ENCODE data around the gene SMAP1. TPM values are rescaled to one million over a fixed set of nuclear protein-coding genes. Genes with fewer than 3 reads are reported as not detected.

The SMAP1 gene
- total RNA-seq, 1 experiment from 2014 or later, result 22.5 TPM

DNA sequence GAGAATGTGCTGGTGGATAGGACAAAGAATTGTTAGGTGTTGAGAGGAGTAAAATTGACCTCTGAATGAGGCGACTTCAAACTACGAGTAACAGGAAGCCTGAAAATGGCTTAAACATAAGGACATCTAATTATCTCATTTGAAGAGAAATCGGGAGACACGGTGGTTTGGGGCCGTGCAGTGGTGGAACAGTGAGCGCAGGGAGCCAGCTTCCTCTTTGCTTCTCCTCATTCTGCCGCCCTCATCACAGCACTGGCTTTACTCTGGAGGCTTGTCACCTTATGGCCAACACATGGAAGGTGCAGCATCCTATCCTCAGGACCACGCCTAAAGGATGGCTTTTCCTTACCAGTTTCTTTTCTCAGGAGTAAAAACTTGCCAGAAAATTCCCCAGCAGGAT is 174.9 kb downstream of the SMAP1 start:
- DNase-seq (ENCODE audit: low read depth), result no peak

DNA sequence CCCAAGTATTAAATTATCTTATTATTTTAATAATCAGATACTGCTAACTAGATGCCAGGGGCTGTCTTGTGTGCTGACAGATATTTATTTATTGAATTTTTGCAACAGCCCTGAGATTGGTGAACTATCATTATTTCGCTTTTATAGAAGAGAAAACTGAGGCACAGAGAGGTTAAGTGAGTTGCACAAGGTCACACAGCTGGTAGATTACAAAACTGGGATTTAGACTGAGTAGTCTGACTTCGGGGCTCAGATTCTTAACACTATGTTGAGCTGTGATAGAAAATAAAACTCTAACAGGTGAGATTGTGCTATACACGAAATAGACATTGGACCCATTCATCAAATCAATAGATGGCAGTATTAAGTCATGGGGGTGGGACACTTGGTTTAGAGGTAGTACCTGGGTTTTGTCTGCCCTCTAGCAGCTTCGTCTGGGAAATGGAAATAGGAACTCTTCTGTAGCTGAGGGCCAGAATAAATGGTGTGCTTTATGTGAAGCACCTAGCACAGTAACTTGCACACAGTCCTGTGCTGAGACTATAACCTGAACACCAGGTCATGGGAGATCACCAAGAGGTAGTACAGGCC is 175.7 kb downstream of the SMAP1 start:
- DNase-seq (ENCODE audit: low read depth), result no peak

DNA sequence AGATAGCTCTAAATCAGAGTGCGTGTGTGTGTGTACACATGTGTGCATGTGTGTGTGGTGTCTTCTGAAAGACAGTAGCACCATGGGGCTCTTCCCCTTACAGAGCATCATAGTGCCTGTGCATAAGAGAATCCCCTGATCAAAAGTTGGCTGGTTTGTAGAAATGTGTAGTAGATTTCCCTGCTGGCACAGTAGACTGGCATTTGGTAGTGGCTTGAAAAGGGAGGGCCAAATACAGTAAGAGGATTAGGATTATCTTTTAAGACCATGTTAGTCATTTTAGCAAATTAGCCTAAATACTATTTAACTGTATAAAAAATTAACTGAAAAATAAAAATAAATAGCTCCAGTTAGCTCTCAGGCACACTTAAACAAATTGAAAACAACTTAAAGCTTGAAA is 176.6 kb downstream of the SMAP1 start:
- no peak for DNase-seq (ENCODE audit: low read depth)

DNA sequence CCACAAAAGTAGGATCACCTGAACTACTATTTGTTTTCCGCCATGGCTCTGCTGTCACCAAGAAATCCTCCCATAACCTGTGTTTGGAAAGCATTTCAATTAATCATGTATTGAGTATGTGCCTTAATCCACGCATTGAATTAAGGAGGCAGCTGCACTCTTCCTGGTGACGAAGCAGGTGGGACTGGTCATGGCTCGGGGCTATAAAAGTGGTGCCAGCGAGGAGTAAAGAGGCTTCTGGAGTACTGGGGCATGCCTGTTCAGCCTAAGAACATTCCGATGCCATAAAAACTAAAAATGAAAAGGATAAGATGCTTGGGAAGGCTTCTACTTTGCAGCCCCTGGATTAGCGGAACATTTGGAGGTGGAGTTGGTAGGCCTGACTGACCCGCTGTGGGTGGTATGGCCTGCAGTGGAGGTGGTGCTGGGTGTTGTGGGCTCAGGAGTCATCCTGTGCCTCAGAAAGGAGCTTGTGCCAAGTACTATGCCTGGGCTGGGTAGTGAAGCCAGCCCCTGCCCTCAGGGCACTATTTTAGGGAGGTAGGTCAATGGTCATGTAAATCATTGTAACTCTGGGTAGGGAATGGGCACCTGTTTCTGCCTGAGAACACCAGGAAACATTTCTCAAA is 178.6 kb downstream of the SMAP1 start:
- DNase-seq (ENCODE audit: low read depth), result no peak

DNA sequence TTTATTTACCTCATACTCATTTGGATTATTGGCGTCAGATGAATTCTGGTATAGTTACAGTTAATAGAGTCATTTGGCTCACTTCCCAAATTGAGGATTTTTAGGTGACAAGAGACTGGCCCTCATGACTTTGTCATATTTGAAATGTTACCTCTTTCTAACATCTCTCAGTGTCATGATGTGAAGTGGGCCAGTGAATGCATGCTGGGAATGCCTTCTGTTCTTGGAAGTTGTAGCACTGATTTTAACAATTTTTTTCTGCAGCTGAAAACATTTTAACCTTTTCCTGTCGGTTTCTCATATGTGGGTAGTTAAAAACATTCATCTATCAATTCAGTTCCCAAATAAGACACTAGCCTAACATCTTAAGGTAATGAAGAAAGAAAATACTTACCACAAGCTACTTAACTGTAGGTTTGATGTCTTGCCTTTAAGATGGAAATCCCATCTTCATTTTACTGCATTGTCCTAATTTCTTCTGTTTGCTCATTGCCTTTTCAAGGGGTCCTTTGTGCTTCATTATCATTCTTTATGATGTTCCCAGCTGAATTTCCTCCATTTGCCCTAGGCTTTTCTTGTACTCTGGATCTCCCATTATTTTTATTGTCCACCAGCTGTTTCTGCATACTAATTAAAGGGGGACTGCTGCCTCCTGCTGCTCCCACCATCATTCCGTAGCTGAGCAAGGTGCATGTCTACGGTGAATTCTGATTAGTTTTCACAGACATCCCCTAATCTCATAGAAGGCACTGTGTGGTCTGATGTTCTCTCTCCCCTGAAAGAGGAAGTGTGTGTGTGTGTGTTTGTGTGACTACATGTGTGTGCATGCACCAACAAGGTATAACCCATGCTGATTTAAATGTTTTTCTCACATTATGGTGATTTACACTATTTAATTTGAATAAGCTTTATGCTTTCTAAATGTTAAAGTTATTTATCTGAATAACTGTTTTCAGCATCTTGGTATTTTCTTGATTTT is 179.7 kb downstream of the SMAP1 start:
- DNase-seq (ENCODE audit: low read depth), result no peak

DNA sequence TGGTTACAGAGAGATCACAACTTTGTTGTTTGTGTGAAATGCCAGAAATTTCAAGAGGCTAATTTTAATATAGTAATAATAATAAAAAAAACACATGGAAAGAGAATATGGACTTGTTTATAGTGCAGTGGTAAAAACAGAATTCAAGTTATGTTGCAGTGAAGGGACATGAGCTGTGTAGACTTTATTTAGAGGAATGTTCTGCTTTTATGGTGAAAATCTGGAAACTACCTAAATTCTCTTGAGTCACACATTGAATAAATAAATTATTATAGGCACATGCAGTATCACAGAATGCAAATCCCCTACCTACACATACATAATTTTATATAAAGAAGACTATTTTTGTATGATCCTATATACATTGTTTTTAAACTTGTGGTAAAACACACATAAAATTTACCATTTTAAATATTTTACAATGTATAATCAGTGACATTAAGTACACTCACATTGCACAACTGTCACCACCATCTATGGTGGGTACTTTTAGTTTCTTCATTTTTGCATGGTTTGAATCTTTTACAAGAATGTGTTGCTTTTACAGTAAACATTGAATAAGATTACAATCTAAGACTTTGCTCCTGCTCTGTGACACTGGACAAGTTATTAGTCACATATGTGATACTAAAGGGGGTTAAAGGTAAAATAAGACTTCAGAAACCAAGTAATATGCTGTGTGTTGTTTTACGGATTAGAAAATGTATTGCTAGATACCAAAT is 181.8 kb downstream of the SMAP1 start:
- DNase-seq (ENCODE audit: low read depth), result no peak

DNA sequence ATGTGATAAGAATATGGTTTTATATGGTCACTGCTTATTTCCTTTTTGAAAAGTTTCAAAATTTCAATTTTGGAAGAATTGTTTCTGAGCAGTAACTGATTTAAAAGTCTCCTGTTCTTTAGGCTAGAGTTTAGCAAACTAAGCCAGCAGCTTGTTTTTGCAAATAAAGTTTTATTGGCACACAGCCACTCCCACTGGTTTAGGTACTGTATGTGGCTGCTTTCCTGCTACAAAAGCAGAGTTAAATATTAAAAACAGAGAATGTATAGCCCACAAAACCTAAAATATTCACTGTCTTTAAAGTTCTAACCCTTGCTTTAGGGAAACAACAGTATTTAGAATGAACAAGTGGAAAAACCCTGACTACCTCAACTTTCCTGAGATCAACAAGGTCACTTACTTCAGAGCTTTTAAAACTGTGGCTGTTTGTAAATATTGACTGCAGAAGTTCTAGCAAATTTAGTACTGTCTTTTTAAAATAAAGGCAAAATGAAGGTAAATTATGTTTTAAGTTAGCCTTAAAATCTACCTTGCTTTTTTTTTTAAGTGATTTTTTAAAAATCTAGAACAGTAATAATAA is 185.1 kb downstream of the SMAP1 start:
- DNase-seq (ENCODE audit: low read depth), result no peak

DNA sequence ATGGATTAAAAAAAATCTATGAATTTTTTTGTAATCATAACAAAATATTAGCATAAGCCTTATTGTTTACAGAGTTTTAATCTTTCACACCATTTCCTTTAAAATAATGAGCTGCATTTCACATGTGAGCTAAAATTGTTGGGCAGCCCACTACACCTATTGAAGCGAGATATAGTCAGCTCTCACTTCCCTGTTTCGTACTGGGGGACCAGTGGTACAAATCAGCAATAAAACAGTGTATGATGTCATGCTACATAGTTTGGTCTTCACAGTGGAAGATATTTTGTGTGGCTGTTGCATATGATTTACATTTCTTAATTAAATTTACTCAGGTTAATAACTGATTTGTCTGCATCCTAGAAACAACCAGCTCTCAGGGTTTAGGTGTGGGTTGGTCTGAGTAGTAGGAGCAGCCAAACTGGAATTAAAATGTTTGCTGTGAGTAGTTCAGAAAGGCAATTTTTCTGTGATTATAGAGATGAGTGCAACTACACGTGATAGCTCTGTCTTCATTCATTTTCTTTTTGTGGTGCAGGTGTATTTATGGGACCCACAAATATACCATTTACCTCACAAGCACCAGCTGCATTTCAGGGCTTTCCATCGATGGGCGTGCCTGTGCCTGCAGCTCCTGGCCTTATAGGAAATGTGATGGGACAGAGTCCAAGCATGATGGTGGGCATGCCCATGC is 189.8 kb downstream of the SMAP1 start:
- no peak for DNase-seq (ENCODE audit: low read depth)

DNA sequence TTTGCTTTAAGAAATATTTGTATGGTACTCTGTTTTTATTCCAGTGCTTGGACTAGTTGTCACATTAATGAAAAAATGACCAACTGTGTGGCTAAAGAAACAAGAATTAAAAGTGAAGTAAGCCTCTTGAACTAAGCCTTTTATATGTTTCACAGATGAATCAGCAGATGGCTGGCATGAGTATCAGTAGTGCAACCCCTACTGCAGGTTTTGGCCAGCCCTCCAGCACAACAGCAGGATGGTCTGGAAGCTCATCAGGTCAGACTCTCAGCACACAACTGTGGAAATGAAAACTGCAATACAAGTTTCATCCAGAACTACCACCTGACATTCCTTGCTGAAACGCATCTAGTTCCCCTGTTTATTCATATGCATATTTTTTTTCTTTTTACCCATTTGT is 192.4 kb downstream of the SMAP1 start:
- no peak for DNase-seq (ENCODE audit: low read depth)

DNA sequence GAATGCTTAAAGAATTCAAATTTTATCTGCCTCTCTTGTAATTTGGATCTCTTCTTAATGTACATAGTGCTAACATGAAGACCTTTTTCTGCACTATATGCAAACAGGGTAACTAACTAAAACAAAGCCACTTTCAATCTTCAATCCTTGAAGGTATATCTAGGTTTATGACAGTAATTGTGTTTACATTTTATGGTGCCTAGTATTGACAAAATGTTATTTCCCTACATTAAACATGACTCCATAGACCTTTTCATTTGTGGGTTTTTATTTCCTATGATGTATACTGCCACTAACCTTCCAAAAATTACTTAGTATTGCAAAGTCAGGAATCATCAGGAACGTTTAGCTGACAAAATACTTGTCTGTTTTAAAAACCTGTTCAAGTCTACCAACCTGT is 193.2 kb downstream of the SMAP1 start:
- DNase-seq (ENCODE audit: low read depth), result no peak

DNA sequence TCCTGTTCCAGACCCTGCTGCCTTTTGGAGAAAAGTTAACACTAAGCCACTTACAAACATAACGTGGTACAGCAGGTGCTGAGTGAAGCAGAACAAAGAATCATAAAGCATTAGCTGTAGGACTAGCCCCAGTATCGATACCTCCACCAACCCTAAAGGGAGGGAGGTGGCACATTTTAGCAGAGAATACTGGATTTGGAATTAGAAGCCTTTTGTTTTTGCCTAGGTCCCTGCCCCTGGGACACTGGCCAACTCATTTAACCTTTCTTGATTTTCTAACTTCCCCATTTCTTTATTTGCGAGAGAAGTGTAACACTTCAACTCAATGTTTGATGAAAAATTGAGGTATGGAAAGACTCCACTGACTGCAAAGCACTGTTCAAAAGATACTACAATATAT is 195.7 kb downstream of the SMAP1 start:
- no peak for DNase-seq (ENCODE audit: low read depth)

DNA sequence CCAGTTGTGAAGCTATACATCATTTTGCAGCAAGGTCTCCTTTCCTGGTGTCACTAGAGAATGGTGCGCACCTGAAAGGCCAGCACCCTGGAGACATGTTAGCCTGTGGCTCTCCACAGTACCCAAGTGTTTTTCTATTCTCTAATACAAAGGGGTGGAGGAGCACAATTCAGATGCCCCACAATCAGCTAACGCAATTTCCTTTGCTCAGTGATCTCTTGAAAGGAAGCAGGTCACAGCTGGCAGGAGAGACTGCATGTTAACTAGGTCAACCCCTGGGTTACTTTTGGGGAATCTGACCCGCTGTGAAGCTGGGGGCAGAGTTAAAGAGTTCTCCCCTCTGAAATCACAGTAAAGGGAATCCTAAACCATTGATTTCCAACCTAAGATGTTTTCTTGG is 196.7 kb downstream of the SMAP1 start:
- DNase-seq (ENCODE audit: low read depth), result no peak

DNA sequence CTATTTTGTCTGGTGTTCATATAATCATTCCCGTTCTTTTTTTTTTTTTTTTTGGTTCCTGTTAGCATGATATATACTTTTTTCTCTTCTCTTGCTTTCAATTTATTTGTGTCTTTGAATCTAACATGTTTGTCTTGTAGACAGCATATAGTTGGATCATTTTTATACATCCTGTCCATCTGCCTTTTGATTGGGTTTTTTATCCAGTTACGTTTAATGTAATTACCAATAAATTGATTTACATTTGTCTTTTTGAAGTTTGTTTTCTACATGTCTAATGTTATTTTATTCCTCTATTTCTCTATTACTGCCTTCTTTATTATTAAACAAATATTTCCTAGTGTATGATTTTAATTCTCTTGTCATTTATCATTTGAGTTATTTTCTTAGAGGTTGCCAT is 204.8 kb downstream of the SMAP1 start:
- no peak for DNase-seq (ENCODE audit: low read depth)

DNA sequence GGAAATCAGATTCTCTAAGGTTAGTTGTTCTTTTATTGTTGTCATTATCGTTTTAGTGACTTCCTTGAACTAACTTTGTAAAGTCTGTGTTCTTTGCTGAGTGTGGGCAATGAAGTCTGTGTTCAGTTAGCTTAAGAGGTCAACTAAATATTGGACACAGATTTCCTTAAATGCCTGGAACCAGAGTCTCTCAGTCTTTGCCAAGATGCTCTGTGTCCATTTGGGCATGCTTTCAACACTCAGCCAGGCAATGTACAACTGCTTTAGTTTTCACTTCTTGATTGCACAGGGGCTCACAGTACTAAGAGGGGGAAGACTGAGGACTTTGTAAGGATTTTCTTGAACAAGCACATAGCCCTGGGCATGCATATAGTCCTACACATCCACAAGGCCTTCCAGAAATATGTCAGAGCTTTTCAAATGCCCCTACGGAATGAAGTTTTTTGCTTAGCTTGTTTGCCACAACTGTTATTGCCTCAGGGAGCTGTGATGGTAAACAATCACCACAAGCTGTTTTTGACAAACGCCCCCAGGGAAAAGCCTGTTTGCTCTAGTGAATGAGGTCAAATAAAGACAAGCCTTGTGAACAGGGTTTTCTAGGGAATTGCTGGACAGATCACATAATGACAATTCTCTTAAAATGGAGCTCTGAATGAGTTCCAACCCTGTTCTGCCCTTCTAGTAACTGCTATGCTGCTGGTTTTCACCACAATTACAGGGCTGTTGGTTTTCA is 206.7 kb downstream of the SMAP1 start:
- no peak for DNase-seq (ENCODE audit: low read depth)

DNA sequence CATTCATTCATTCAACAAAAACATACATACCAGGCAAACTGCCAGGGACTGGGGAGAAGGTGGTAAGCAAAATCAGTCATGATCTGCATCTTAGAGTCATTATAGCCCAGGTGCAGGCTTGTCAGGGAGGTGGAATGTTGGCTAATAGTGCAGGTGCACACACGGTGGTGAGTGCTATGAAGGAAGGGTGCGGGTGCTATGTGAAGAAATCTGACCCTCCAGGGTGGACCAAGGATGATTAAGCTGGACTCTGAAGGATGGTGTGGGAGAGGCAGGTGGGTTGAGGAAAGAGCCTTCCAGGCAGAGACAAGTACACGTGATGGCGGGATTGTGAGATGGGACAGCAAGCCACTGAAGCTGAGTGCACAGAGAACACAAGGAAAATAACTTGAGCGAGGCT is 211.8 kb downstream of the SMAP1 start:
- DNase-seq (ENCODE audit: low read depth), result no peak

DNA sequence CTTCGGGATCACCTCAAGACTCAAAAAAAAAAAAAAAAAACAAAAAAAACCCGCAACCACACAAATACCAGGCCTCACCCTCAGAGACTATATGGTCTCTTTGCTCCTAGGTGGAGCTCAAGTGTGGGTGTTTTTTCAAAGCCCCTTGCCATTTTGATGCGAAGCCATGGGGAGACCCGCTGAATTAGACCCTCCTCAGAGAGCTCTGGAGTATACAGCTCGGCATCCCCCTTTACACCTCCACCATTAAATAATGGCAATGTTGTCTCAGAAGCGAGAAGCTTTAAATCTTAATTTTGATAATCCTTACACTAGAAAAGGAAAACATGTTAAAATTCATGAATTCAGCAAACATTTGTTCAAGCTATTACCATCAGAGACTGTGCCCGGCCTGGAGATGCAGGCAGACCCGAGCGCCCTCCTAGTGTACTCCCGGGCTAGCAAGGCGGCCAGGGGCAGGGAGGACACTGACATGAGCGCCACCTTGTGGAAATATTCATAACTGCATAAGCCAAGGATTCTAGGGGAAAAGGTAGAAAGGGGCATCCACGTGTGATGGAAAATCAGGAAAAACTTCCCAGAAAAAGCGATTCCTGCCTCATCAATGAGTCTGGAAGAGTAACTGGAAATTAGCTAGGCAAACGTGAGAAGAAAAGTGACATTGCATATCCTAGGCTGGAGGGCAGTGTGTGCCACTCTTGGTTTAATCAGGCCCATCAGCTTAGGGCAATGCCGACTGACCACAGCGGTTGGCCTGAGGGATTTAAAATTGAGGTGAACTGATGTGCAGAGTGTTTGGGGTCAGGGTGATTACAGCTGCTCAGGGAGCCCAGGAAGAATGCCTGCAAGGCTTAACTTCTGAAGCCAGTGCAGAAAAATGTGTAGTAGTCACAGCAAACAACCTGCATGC is 216.6 kb downstream of the SMAP1 start:
- peak; percentile 68 for DNase-seq (ENCODE audit: low read depth)

DNA sequence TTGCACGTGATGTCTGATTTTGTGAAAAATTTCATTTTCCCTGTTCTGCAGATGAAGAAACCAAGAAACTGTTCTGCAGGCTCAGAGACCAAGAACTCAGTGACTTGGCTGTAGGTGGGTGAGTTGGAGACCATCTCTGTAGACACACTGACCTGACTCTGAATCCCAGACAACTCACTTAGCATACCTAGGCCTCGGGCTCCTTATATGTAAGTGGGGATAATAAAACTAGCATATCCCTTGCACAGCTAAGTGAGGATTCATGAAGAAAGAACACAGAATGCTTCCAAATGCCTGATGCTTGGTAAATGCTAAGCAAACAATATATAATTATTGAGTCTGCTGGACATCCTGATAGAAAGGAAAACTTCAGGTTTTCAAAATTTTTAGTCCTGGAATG is 218.4 kb downstream of the SMAP1 start:
- DNase-seq (ENCODE audit: low read depth), result no peak

DNA sequence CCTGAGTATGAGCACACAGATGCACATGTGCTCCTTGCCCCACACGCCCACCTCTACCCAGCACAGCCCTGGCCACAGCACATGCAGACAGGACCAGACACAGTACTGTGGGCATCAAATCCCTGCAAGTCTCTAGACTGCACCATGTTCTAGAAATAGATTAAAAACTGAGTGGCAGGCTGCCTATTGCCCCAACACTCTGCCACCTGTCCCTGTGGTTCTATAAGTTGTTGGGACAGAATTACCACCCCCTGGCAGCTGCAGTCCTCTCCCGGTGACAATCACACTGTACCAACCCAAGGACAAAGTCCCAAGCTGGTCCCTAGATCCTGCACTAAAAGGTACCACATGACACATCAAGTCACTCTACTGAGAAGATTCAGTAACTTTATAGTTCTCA is 219.0 kb downstream of the SMAP1 start:
- DNase-seq (ENCODE audit: low read depth), result no peak

DNA sequence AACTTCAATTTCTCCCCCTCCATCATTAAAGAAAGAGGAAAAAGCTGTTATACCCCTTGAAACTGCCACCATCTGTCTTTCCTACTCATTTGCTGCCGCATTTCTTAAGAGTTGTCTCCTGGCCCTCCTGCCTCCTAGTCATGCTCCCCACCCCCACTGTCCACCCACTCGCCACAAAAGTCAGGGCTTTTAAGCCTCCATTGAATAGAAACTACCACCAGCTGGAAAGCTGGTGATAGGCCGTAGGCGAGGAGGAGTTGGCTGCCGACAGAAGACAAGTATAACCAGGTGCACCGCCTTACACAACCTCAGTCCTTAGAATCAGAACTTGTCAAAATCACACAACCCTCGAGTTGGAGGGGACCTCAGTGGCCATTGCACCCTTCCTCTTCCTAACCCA is 221.6 kb downstream of the SMAP1 start:
- DNase-seq (ENCODE audit: low read depth), result no peak
